Suppressor macrophage (primary cell): ENCODE data around the gene CD247.

Experiments
- DNase-seq, 4 experiments: peaks; one replicate each; pipeline ENCODE4 v3.0.0-alpha.2; 2020 to 2022

The CD247 gene

GRCh38 chr1:167404908-167405307 lies 113.4 kb downstream of the CD247 start:
- DNase-seq: no peak

- DNase-seq: no peak
Observed at GRCh38 chr1:167404161-167404888, 114.0 kb downstream of the CD247 start.

- DNase-seq: peak; percentile 55 to 68 (median 66)
Observed at GRCh38 chr1:167401260-167401873, 117.0 kb downstream of the CD247 start.

- DNase-seq: no peak
Observed at GRCh38 chr1:167400359-167400953, 117.9 kb downstream of the CD247 start.

GRCh38 chr1:167392200-167392696 lies 126.1 kb downstream of the CD247 start:
- DNase-seq: no peak

GRCh38 chr1:167388976-167389375 lies 129.4 kb downstream of the CD247 start:
- no peak for DNase-seq

GRCh38 chr1:167387251-167387910 lies 130.9 kb downstream of the CD247 start:
- DNase-seq: peak; percentile 43 to 85 (median 68)
